HEK293 (cell line): ENCODE data around the gene SLC35B4.

Source experiments
- CTCF ChIA-PET: fragments of 350-600 bp; formaldehyde crosslinking; extraction: SDS; loops from one replicate; lab custom pipeline; 2021; ENCODE audit warnings: antibody characterized with exemption; lab: Yijun Ruan, JAX
- POLR2A ChIA-PET: fragments of 300-600 bp; formaldehyde crosslinking; extraction: SDS; loops from one replicate; lab custom pipeline; 2020; ENCODE audit warnings: antibody characterized with exemption, inconsistent platforms; lab: Yijun Ruan, JAX
- H3K27ac ChIP-seq: fragments of 200-500 bp; sonication (Bioruptor generic); 2 replicates; pipeline ENCODE4 v1.5.1; 2014; ENCODE audit warnings: low read depth, low read length, control low read depth, inconsistent platforms; ENCODE audit errors: extremely low read depth
- H3K36me3 ChIP-seq, 2 experiments: fragments of 200-500 bp in 1 of 2; sonication (Bioruptor generic) in 1 of 2; 1 replicate in 1 of 2; 2 replicates in 1 of 2; pipeline ENCODE4 v1.5.1; 2014 to 2017; ENCODE audit warnings: inconsistent platforms in 2 of 2, low read length in 2 of 2; ENCODE audit not compliant: control insufficient read depth in 2 of 2, insufficient read depth in 1 of 2
- H3K4me1 ChIP-seq: fragments of 200-500 bp; sonication (Bioruptor generic); 2 replicates; pipeline ENCODE4 v1.5.1; 2014; ENCODE audit warnings: mild to moderate bottlenecking, low read length, inconsistent platforms; ENCODE audit not compliant: control insufficient read depth, insufficient read depth
- H3K4me3 ChIP-seq: 2 replicates; pipeline ENCODE4 v1.5.1; 2011; ENCODE audit warnings: low read depth, mild to moderate bottlenecking, control low read depth, low read length, moderate library complexity
- H3K9me3 ChIP-seq: fragments of 200-500 bp; sonication (Bioruptor generic); 2 replicates; pipeline ENCODE4 v1.5.1; 2014; ENCODE audit warnings: low read depth, low read length, inconsistent platforms; ENCODE audit not compliant: control insufficient read depth, insufficient read depth
- EGR2 ChIP-seq: fragments of 450-650 bp; formaldehyde crosslinking; IDR thresholded peaks from 2 replicates; pipeline ENCODE4 v1.5.1; 2016; ENCODE audit warnings: low read depth, missing biosample characterization, missing genetic modification characterization
- GLI2 ChIP-seq: fragments of 450-650 bp; formaldehyde crosslinking; IDR thresholded peaks from 2 replicates; pipeline ENCODE4; 2017; ENCODE audit warnings: missing biosample characterization, missing genetic modification characterization, low read depth, borderline replicate concordance
- KLF9 ChIP-seq: fragments of 450-650 bp; formaldehyde crosslinking; IDR thresholded peaks from 2 replicates; pipeline ENCODE4 v1.5.1; 2016; ENCODE audit warnings: missing biosample characterization, missing genetic modification characterization, low read depth
- SCRT2 ChIP-seq: fragments of 450-650 bp; formaldehyde crosslinking; IDR thresholded peaks from 2 replicates; pipeline ENCODE4 v1.5.1; 2016; ENCODE audit warnings: missing biosample characterization, missing genetic modification characterization
- SP2 ChIP-seq: fragments of 450-650 bp; formaldehyde crosslinking; IDR thresholded peaks from 2 replicates; pipeline ENCODE4 v1.5.1; 2016; ENCODE audit warnings: missing biosample characterization, missing genetic modification characterization
- TSHZ1 ChIP-seq: fragments of 450-650 bp; formaldehyde crosslinking; IDR thresholded peaks from 2 replicates; pipeline ENCODE4 v1.5.1; 2016; ENCODE audit warnings: missing biosample characterization, missing genetic modification characterization, borderline replicate concordance
- ZBTB8A ChIP-seq: fragments of 450-650 bp; formaldehyde crosslinking; IDR thresholded peaks from 2 replicates; pipeline ENCODE4 v1.5.1; 2016; ENCODE audit warnings: missing biosample characterization, missing genetic modification characterization
- ZFP41 ChIP-seq: fragments of 450-650 bp; formaldehyde crosslinking; IDR thresholded peaks from 2 replicates; pipeline ENCODE4 v1.5.1; 2016; ENCODE audit warnings: missing biosample characterization, missing genetic modification characterization, borderline replicate concordance
- ZFP69B ChIP-seq: fragments of 450-650 bp; formaldehyde crosslinking; IDR thresholded peaks from 2 replicates; pipeline ENCODE4 v1.5.1; 2016; ENCODE audit warnings: missing biosample characterization, missing genetic modification characterization
- ZNF132 ChIP-seq: fragments of 450-650 bp; formaldehyde crosslinking; IDR thresholded peaks from 2 replicates; pipeline ENCODE4 v1.5.1; 2017; ENCODE audit warnings: missing biosample characterization, missing genetic modification characterization, borderline replicate concordance
- ZNF133 ChIP-seq: fragments of 450-650 bp; formaldehyde crosslinking; IDR thresholded peaks from 2 replicates; pipeline ENCODE4 v1.5.1; 2016; ENCODE audit warnings: missing biosample characterization, missing genetic modification characterization
- ZNF157 ChIP-seq: fragments of 450-650 bp; formaldehyde crosslinking; IDR thresholded peaks from 2 replicates; pipeline ENCODE4 v1.5.1; 2016; ENCODE audit warnings: missing biosample characterization, missing genetic modification characterization
- ZNF169 ChIP-seq: fragments of 450-650 bp; formaldehyde crosslinking; IDR thresholded peaks from 2 replicates; pipeline ENCODE4 v1.5.1; 2016; ENCODE audit warnings: missing biosample characterization, missing genetic modification characterization
- ZNF248 ChIP-seq: fragments of 450-650 bp; formaldehyde crosslinking; IDR thresholded peaks from 2 replicates; pipeline ENCODE4 v1.5.1; 2017; ENCODE audit warnings: missing biosample characterization, missing genetic modification characterization
- ZNF324 ChIP-seq: fragments of 450-650 bp; formaldehyde crosslinking; IDR thresholded peaks from 2 replicates; pipeline ENCODE4 v1.5.1; 2016; ENCODE audit warnings: missing biosample characterization, missing genetic modification characterization
- ZNF366 ChIP-seq: fragments of 450-650 bp; formaldehyde crosslinking; conservative IDR thresholded peaks from 2 replicates; pipeline ENCODE4 v1.5.1; 2016; ENCODE audit warnings: missing biosample characterization, missing genetic modification characterization
- ZNF433 ChIP-seq: fragments of 450-650 bp; formaldehyde crosslinking; IDR thresholded peaks from 2 replicates; pipeline ENCODE4 v1.5.1; 2016; ENCODE audit warnings: missing biosample characterization, missing genetic modification characterization, low read depth
- ZNF544 ChIP-seq: fragments of 450-650 bp; formaldehyde crosslinking; IDR thresholded peaks from 2 replicates; pipeline ENCODE4 v1.5.0; 2017; ENCODE audit warnings: missing biosample characterization, missing genetic modification characterization
- ZNF580 ChIP-seq: fragments of 450-650 bp; formaldehyde crosslinking; IDR thresholded peaks from 2 replicates; pipeline ENCODE4 v1.5.1; 2016; ENCODE audit warnings: missing biosample characterization, missing genetic modification characterization
- ZNF585B ChIP-seq: fragments of 450-650 bp; formaldehyde crosslinking; IDR thresholded peaks from 2 replicates; pipeline ENCODE4 v1.5.1; 2016; ENCODE audit warnings: missing biosample characterization, missing genetic modification characterization
- ZNF654 ChIP-seq: fragments of 450-650 bp; formaldehyde crosslinking; IDR thresholded peaks from 2 replicates; pipeline ENCODE4 v1.5.1; 2016; ENCODE audit warnings: low read depth, missing biosample characterization, missing genetic modification characterization
- ZNF701 ChIP-seq: fragments of 450-650 bp; formaldehyde crosslinking; IDR thresholded peaks from 2 replicates; pipeline ENCODE4 v1.5.1; 2016; ENCODE audit warnings: missing biosample characterization, missing genetic modification characterization
- ZNF704 ChIP-seq: fragments of 450-650 bp; formaldehyde crosslinking; IDR thresholded peaks from 2 replicates; pipeline ENCODE4 v1.5.1; 2016; ENCODE audit warnings: missing biosample characterization, missing genetic modification characterization
- ZNF707 ChIP-seq: fragments of 450-650 bp; formaldehyde crosslinking; IDR thresholded peaks from 2 replicates; pipeline ENCODE4 v1.5.1; 2016; ENCODE audit warnings: missing biosample characterization, missing genetic modification characterization
- ZNF747 ChIP-seq: fragments of 450-650 bp; formaldehyde crosslinking; IDR thresholded peaks from 2 replicates; pipeline ENCODE4 v1.5.1; 2016; ENCODE audit warnings: missing biosample characterization, missing genetic modification characterization
- ZNF768 ChIP-seq: fragments of 450-650 bp; formaldehyde crosslinking; IDR thresholded peaks from 2 replicates; pipeline ENCODE4 v1.5.1; 2018; ENCODE audit warnings: missing biosample characterization, mild to moderate bottlenecking, missing genetic modification characterization
- ZNF776 ChIP-seq: fragments of 450-650 bp; formaldehyde crosslinking; IDR thresholded peaks from 2 replicates; pipeline ENCODE4 v1.5.0; 2017; ENCODE audit warnings: missing biosample characterization, missing genetic modification characterization, borderline replicate concordance
- ZNF830 ChIP-seq: fragments of 450-650 bp; IDR thresholded peaks from 2 replicates; pipeline ENCODE4 v1.5.0; 2018; ENCODE audit warnings: missing biosample characterization, missing genetic modification characterization, low read depth, mild to moderate bottlenecking, moderate library complexity

SLC35B4 gene

GRCh38 chr7:134307320-134307719, 9.4 kb downstream of the SLC35B4 start:
- ChIA-PET CTCF (no interaction called here), POLR2A (no interaction called here)
- Histone ChIP-seq H3K9me3 (no peaks in the 10 kb centered on the region), H3K36me3 (peaks cover 5 to 63% of the 10 kb centered on the region in 2 experiments; a peak in 2 of 3 replicates), H3K27ac (no peak overlapping the region), H3K4me3 (no peak overlapping the region), H3K4me1 (no peaks in the 10 kb centered on the region)
- TF ChIP-seq ZNF747 (tag by site-specific recombination) (no peak), EGR2 (tag by site-specific recombination) (no peak), ZNF157 (no peak), ZNF580 (tag by site-specific recombination) (no peak), ZNF585B (tag by site-specific recombination) (no peak), ZNF132 (tag by site-specific recombination) (no peak), ZNF768 (tag by site-specific recombination) (no peak), GLI2 (tag by site-specific recombination) (no peak), ZFP69B (tag by site-specific recombination) (no peak), ZNF704 (tag by site-specific recombination) (no peak), SP2 (no peak), ZNF366 (no peak)
- TF ChIP-seq, all 188 proteins: peak for 0

- ChIA-PET CTCF (no interaction called here), POLR2A (interaction anchor here (1.9 kb wide), 1 partner anchor 15 kb away, joined by 5 read pairs; the partner anchor contains the start of gene SLC35B4)
- Histone ChIP-seq H3K36me3 (peaks cover 5 to 84% of the 10 kb centered on the region in 2 experiments; a peak in 2 of 3 replicates), H3K27ac (no peak overlapping the region), H3K9me3 (no peaks in the 10 kb centered on the region), H3K4me1 (no peaks in the 10 kb centered on the region), H3K4me3 (no peak overlapping the region)
- no peak for TF ChIP-seq TSHZ1 (tag by site-specific recombination)
Measured at GRCh38 chr7:134302120-134302519, 14.6 kb downstream of the SLC35B4 start.

GRCh38 chr7:134301592-134301991, 15.1 kb downstream of the SLC35B4 start:
- peaks cover 5 to 86% of the 10 kb centered on the region in 2 experiments; a peak in 2 of 3 replicates for H3K36me3 ChIP-seq
- no peak overlapping the region for H3K4me3 ChIP-seq
- H3K9me3 ChIP-seq = no peaks in the 10 kb centered on the region
- H3K4me1 ChIP-seq = no peaks in the 10 kb centered on the region
- H3K27ac ChIP-seq = no peak overlapping the region
- ChIA-PET POLR2A (no interaction called here), CTCF (no interaction called here)
- TF ChIP-seq ZNF544 (tag by site-specific recombination) = no peak
- TF ChIP-seq ZNF830 (tag by site-specific recombination) = no peak
- TF ChIP-seq ZNF133 (tag by site-specific recombination) = no peak
- no peak for TF ChIP-seq ZBTB8A
- no peak for TF ChIP-seq ZNF776 (tag by site-specific recombination)
- no peak for TF ChIP-seq ZNF707
- no peak for TF ChIP-seq ZFP41
- TF ChIP-seq ZNF701 = no peak
- no peak for TF ChIP-seq KLF9
- TF ChIP-seq ZNF169 (tag by site-specific recombination) = no peak
- TF ChIP-seq ZNF768 (tag by site-specific recombination) = no peak
- no peak for TF ChIP-seq SCRT2 (tag by site-specific recombination)
- no peak for TF ChIP-seq ZNF433 (tag by site-specific recombination)
- no peak for TF ChIP-seq ZNF654 (tag by site-specific recombination)
- no peak for TF ChIP-seq ZNF324 (tag by site-specific recombination)
- no peak for TF ChIP-seq ZNF248 (tag by site-specific recombination)
- no peak for TF ChIP-seq ZNF366
